Loucy (cell line): ENCODE results near the gene TMTC2.

Experiments used
- EZH2phosphoT487 ChIP-seq: fragments of 200-600 bp; IDR thresholded peaks from 2 replicates; pipeline ENCODE4 v1.6.1; 2018; ENCODE audit warnings: antibody characterized with exemption, mild to moderate bottlenecking, moderate library complexity, borderline replicate concordance
- TF ChIP-seq, protein P1 (sequence below): fragments of 200-600 bp; sonication (generic); conservative IDR thresholded peaks from 2 replicates; pipeline ENCODE4 v1.5.1; 2014; ENCODE audit warnings: mild to moderate bottlenecking, antibody characterized with exemption, low read length

DNA sequence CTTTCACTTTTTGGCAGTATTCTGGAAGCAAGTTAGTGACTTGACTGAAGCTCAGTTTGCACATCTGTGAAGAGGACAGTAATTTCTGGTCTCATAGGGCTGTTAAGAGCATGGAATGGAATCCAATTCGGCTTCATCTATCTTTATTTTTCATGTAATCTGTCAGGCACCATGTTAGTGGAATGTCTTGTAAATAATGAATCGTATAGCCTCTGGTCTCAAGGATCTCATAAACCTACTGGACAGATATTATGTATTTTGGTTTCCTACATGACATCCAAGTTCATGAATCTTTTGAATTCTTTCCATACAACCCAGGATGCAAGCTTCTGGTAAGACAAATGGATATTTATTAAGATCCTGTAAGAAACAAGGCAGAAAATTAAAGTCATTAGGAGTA, 24.0 kb downstream of the TMTC2 start:
- TF ChIP-seq, protein P1, sequence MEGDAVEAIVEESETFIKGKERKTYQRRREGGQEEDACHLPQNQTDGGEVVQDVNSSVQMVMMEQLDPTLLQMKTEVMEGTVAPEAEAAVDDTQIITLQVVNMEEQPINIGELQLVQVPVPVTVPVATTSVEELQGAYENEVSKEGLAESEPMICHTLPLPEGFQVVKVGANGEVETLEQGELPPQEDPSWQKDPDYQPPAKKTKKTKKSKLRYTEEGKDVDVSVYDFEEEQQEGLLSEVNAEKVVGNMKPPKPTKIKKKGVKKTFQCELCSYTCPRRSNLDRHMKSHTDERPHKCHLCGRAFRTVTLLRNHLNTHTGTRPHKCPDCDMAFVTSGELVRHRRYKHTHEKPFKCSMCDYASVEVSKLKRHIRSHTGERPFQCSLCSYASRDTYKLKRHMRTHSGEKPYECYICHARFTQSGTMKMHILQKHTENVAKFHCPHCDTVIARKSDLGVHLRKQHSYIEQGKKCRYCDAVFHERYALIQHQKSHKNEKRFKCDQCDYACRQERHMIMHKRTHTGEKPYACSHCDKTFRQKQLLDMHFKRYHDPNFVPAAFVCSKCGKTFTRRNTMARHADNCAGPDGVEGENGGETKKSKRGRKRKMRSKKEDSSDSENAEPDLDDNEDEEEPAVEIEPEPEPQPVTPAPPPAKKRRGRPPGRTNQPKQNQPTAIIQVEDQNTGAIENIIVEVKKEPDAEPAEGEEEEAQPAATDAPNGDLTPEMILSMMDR, result no peak
- TF ChIP-seq EZH2phosphoT487, result no peak
